GM18909 (cell line): ENCODE results near the gene CERKL.
A peak's percentile ranks its signal among the peaks of the same experiment; 100 is the strongest.

ENCODE experiments used
- ATAC-seq: cut with Tn5 transposase; IDR thresholded peaks from one replicate; pipeline ENCODE4 v1.9.1; 2021; ENCODE audit warnings: mild to moderate bottlenecking; ENCODE audit not compliant: unreplicated experiment, poor library complexity

CERKL gene

DNA sequence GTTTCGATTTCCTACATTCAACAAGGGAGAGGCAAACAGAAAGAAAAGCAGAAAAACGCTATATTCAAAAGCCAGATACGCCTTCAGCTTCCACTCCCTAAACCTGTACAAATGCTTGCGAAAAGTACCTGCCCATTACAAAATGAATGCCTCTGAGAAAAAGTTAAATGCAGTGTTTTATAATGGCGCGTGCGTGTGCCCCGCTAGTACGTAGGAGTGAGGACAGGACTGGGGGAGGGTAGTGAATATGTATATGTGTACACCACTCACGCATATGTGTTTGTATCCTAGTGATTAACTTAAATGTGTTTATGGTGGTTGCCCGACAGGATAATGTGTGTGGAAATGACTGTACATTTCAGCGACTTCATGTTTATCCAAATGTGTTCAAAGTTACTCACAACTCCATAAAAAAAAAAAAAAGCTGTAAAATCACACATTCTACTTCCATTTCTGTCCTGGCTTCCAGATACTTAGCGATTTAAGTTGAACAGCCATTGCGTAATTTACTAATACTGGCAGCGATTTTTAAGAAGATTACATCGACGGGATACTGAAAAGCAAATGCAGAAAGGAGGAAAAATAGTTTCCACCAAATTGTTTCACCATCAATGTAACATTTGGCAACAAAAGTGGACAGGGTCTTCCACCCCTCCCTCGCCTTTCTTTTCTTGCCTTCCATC lies 22.1 kb upstream of the CERKL start:
- ATAC-seq, result no peak

DNA sequence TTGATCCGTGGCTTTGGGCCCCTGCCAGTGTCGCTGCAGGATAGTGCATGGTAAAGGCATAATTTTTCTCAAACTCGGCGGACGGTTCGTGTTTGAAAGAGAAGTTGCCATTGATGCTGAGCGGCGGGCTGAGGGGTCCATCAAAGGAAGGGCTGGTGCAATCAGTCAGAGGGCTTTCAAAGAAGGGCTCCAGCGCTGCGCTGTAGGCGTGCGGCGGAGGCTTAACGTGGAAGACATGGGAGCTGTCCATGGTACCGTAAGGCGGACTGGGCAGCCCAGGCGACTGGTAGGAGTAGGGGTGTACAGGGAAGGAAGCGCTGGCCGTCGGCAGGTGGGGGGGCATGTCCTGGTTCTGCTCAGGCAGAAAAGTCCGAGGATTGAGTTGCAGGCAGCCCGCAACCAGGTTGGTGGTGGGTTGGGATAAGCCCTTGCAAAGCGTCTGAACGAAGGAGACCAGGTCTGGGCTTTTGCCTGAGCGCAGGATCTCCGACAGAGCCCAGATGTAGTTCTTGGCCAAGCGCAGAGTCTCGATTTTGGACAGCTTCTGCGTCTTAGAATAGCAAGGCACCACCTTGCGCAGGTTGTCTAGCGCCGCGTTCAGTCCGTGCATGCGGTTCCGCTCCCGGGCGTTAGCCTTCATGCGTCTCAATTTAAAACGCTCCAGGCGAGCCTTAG lies 21.1 kb upstream of the CERKL start:
- no peak for ATAC-seq

- ATAC-seq, result no peak
These were observed 18.3 kb upstream of the CERKL start for GRCh38 chr2:181675254-181675653.

DNA sequence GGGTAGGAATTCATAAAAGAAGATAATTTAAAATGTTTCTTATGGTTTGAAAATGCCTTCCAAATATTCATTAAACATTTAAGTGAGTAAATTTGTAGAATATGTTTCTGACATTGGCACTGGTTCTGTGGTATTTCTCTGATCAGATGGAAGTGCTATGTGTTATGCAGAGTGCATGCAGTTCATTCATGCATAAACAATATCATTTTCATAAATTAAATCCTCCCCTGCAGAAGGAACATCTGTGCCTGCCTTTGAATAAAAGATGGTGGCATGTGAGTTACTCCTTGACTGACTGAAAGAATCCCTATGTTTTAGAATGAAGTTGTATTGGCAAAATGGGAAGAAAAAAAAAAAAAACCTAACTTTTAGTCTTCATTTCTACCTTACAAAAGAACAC lies 17.6 kb upstream of the CERKL start:
- ATAC-seq, result no peak

GRCh38 chr2:181673173-181673572 lies 16.3 kb upstream of the CERKL start:
- ATAC-seq, result no peak

DNA sequence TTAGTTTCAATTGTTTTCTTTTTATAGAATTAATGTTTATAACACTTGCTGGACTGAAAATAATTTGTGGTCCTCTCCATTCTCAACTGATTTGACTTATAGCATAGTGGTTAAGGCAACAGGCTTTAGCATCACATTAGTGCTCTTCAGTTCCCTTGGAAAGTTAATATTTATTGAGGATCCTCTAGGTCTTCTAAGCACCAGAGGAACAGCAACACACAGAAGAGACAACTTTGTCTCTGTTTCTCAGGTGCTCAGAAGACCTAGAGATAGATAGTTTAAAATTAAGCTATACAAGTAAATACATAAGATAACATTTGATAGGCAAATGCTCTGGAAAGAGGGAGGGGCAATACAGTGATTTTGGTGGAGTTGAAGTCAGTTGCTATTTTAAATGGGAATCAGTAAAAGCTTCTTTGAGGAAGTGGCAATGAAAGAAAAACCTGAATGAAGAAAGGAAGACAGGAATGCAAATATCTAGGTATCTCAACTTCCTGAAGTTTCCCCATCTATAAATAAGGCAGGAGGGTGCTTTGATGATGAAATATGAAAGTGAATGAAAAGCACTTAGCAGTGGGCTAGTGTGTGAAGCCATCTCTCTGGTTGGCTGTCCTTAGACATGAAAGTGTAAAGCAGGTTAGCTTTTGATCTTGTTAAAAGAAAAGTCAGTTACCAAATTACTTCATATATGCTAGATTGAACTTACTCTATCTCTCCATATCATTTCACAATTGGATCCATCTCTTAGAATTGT lies 15.5 kb upstream of the CERKL start:
- ATAC-seq, result peak; percentile 87

DNA sequence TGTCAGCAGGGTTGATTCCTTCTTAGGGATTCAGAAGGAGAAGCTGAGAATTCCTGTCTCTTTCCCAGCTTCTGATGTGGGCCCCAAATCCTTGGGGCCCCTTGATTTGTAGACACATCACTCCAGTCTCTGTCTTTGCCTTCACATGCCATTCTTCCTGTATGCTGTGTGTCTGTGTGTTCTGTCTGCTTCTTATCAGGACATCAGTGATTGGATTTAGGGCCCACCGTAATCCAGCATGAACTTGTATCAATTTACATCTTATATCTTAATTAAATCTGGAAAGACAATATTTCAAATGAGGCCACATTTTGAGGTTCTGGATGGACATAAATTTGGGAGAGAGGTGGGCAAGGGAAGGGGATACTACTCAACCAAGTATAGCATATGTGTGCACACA lies 13.7 kb upstream of the CERKL start:
- ATAC-seq, result no peak

DNA sequence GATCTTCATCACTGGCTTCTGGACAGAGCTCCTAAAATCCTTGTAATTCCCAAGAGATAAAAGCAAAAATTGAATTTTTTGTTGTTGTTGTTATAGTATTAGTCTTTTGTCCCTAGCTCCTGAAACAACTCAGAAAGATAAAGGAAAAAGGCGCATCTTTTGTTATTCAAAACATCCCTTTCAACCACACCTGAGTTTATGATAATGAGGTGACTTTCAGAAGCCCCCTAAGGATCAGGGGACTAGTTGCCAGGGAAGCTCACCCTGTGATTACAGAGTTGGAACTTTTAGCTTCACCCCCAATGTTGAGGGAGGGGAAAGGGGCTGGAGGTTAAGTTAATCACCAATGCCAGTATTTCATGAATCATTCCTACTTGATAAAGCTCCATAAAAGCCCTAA lies 10.3 kb upstream of the CERKL start:
- no peak for ATAC-seq

GRCh38 chr2:181662287-181662686 lies 5.4 kb upstream of the CERKL start:
- ATAC-seq, result no peak

DNA sequence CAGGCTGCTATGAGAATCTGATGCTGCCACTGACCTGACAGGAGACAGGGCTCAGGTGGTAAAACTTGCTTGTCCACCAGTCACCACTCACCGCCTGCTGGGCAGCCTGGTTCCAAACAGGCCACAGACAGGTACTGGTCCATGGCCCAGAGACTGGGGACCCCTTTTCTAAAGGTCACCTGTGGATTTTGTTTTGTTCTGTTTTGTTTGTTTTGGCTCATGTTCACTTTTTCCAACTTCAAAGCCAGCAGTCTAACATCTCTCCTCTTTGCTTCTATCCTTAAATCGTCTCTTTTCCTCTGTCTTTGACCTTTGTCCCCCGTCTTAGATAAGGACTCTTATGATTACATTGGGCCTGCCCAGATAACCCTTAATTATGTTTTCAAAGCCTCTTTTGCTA lies 3.3 kb upstream of the CERKL start:
- ATAC-seq, result no peak

- no peak for ATAC-seq
These were observed 1.5 kb upstream of the CERKL start for GRCh38 chr2:181658444-181658843.

- no peak for ATAC-seq
These were observed 474 bp upstream of the CERKL start for GRCh38 chr2:181657379-181657778.

- no peak for ATAC-seq
These were observed 1.4 kb downstream of the CERKL start for GRCh38 chr2:181655519-181655918.

DNA sequence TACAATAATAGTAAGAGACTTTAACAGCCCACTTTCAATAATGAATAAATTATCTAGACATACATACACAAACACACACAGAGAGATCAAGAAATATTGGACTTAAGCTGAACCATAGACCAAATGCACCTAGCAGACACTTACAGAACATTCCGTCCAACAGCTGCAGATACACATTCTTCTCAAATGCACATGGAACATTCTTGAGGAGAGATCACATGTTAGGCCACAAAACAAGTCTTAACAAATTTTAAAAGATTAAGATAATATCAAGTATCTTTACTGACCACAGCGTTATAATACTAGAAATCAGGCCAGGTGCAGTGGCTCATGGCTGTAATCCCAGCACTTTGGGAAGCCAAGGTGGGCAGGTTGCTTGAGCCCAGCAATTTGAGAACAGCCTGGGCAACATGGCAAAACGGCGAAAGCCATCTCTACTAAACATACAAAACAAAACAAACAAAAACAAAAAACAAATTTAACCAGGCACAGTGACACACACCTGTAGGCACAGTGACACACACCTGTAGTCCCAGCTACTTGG lies 7.4 kb downstream of the CERKL start:
- no peak for ATAC-seq

DNA sequence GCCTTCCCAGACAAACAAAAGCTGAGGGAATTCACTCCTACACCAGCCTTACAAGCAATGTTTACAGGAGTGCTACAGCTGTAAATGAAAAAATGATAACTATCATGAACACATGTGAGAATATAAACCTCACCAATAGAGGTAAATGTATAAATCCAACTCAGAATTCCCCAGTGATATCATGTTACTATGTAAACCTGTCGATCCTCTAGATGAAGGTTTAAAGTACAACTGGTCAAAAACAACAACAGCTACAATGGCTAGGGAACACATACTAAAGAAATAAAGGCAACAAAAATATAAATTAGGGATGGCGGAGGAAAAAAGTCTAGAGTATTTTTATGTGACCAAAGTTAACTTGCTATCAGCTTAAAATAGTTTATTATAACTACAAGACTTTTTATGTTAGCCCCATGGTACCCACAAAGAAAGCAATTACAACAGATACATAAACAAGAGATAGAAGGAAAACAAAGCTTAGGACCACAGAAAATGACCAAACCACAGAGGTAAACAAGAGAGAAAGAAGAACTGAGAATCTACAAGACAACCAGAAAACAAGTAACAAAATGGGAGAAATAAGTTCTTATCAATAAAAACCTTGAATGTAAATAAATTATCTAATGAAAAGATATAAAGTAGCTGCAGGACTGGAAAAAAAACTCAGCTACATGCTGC lies 8.3 kb downstream of the CERKL start:
- ATAC-seq, result no peak

DNA sequence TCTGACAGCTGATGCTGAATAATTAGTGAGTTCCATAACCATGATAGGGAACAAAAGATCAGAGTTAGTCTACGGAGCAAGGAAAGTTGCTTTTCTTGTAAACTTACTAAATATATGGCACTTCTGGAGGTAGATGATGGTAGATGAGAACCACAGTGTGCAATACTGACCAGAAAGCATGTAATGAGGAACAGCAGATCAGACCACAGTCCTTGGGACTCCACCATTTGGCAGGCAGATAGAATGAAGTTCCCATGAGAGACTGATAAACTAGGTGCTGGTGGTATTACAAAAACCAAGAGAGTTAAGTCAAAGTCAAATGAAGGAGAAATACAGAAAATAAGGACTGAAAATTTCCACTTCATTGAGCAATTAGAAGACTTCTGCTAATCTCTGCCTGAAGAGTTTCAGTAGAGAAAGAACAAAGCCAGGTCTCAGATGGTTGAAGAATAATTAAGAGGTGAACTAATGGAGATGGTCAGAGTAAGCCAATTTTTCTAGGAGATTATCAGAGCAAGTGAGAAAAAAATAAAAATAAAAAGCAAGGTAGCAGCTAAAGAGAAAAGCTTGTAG lies 10.4 kb downstream of the CERKL start:
- peak; percentile 44 for ATAC-seq

- no peak for ATAC-seq
These were observed 13.8 kb downstream of the CERKL start for GRCh38 chr2:181643151-181643550.

DNA sequence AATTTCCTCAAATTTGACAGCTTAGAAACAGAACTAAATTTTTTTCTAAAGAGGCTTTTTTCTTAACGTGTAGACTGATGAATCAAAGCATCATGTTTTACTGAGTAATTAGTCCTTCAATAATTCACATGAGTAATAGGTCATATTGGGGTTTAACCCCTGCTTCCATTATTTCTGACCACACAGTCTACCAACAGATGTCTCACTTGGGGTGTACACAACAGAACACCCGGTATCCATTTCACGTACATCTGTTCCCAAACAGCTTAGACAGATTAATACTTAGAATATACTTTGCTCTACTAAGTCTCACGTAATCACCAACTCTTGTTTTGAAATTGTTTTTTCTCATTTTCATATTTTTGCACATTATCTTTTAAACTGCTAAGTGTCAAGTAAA lies 14.8 kb downstream of the CERKL start:
- ATAC-seq, result no peak

DNA sequence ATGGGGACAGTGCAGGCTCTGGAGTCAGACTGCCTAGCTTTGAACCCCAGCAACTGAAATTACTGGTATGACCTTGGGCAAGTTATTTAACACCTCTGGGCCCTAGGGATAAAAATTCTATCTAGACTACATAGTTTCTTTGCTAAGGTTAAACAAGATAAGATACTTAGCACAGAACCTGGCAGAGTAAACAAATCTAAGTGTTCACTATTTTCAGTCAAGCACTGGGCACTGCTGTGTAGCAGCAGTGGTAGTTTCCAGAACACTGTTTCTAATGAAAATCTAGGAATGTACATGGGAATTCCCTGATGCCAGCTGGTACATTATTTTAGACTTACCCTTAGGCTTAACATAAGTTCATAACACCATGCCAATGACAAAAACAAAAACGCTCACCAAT lies 17.2 kb downstream of the CERKL start:
- no peak for ATAC-seq

DNA sequence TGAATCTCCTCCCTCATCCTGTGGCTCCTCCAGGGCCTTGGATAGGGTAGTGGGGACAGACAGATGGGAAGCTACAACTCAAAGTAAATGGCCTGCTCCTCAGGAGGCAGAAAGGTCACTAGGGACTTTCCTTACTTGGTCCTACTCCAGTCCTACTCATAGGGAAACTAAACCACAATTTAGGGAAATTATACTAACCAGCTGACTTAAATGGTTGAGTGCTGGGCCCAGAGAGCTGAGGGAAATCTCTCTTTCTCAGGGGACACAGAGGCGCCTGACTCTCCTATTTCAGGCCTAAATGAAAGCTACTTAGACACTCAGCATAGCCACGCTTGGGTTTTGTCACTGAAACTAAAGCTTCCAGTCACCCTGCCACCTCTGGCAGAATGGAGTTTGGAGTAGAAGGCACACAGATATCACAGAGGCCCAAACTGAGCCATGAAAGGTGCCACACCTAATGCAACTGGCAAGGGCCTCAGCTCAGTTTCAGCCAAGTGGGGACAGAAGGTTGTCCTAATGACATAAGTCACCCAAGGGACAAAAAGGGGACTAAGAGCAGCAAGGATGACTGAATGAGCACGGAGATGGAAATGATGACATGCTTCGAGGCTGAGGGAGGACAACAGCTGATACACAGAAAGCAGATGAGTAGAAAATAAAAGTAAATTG lies 24.0 kb downstream of the CERKL start:
- peak; percentile 69 for ATAC-seq
